T-helper 2 cell treated with Interferon-gamma antibody and Interleukin-4, amounts not matched to agents 100 ng/mL and 5 ng/mL, for 36 hours (primary cell): ENCODE data around the gene IL4R. TPM values are rescaled to one million over a fixed set of nuclear protein-coding genes. Genes with fewer than 3 reads are reported as not detected.

Experiments used
- total RNA-seq: library from RNA; stranded (reverse); gene quantifications from 2 replicates; pipeline ENCODE4 v1.2.3, GENCODE V29; 2022

Gene IL4R
- total RNA-seq, 1 donor from 2014 or later: 411 TPM

Other genes with a start within 250 kb of the IL4R start
- not detected in 2 replicates for gene C16orf82, start 247.0 kb upstream of the IL4R start, total RNA-seq
- gene KDM8, start 110.4 kb upstream of the IL4R start, total RNA-seq: 14.2 and 18.9 TPM in 2 replicates
- gene NSMCE1, start 45.2 kb upstream of the IL4R start, total RNA-seq: 123 and 132 TPM in 2 replicates
- 25.9 and 26.2 TPM in 2 replicates for gene IL21R, start 88.2 kb downstream of the IL4R start, total RNA-seq
- 52.3 and 52.7 TPM in 2 replicates for gene GTF3C1, start 235.9 kb downstream of the IL4R start, total RNA-seq
- 14.9 and 17.7 TPM in 2 replicates for gene KATNIP, start 236.2 kb downstream of the IL4R start, total RNA-seq